ENCODE measurements around the gene C1QC. TPM values are rescaled to one million over a fixed set of nuclear protein-coding genes. Genes with fewer than 3 reads are reported as not detected.

C1QC gene
- total and polyA plus RNA-seq, 2 of the 8 experiments (the other 6 are each of a cell fraction or from before 2014, with no cell fraction given), result not detected

DNA sequence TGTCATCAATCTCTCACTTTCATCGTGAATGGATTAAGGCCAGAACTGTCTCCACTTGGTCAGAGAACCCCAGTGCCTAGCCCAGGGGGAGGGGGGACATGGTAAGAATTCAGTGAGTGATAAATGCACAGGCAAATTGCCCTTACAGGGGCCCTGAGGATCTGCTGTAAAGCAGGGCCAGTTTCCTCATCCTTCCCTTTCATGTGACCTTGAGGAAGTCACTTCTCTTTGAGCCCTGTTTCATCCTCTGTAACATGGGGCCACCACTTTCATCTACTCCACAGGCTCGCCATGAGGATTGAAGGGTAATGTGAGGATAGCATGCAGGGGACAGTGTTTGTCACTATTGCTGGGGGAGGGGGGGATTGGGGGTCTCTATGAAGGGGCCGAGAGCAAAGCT, 35.1 kb upstream of the C1QC start:
- H3K27me3 ChIP-seq (replicated peaks in 1 of 4; ENCODE audit: control insufficient read depth in 3 of 4, extremely low read depth in 1 of 4, insufficient read depth in 3 of 4, low read length in 3 of 4), result peaks cover 0 to 7% (median 0%) of the 10 kb centered on the region in 4 experiments; a peak in 1 of 7 replicates

More for the DNA sequence above, 35.1 kb upstream of the C1QC start:
- ChIA-PET CTCF (ENCODE audit: partially characterized antibody) (interaction anchor here (0.9 to 2.7 kb wide), 3 partner anchors 12 to 81 kb away, joined by 3 to 9 read pairs (median 4); no protein-coding TSS in a partner anchor), POLR2A (ENCODE audit: partially characterized antibody) (no interaction called here)
- no peak overlapping the region for H4K8ac ChIP-seq (ENCODE audit: extremely low read depth, insufficient read depth, low read length)
- H2BK15ac ChIP-seq (ENCODE audit: low read length), result no peak overlapping the region
- H3K79me2 ChIP-seq (ENCODE audit: control insufficient read depth in 1 of 2, insufficient read depth in 2 of 2, low read length in 2 of 2), result no peaks in the 10 kb centered on the region
- peaks cover 0 to 6% of the 10 kb centered on the region in 2 experiments for H4K20me1 ChIP-seq (replicated peaks in 1 of 2; ENCODE audit: control insufficient read depth in 1 of 2, insufficient read depth in 2 of 2, low read length in 2 of 2)
- H4K91ac ChIP-seq (replicated peaks; ENCODE audit: insufficient read length, low read length), result no peak overlapping the region
- H2BK12ac ChIP-seq (ENCODE audit: low read depth, low read length), result no peak overlapping the region
- H2AFZ ChIP-seq (ENCODE audit: low read length), result no peak overlapping the region
- no peak overlapping the region for H3K4me2 ChIP-seq (ENCODE audit: insufficient read depth in 1 of 2, low read depth in 2 of 2, low read length in 2 of 2)
- no peak overlapping the region for H2BK5ac ChIP-seq (ENCODE audit: low read depth, low read length)
- H2BK120ac ChIP-seq (replicated peaks; ENCODE audit: low read depth, low read length), result no peak overlapping the region
- no peak for FAIRE-seq
- H3K27ac ChIP-seq (ENCODE audit: low read depth, low read length), result no peak overlapping the region
- no peak overlapping the region for H3K56ac ChIP-seq (replicated peaks; ENCODE audit: insufficient read length, low read depth, low read length)
- no peaks in the 10 kb centered on the region for H3K9me3 ChIP-seq (ENCODE audit: insufficient read depth in 2 of 2, low read depth in 1 of 2, low read length in 1 of 2)
- no peak overlapping the region for H3K4ac ChIP-seq (replicated peaks; ENCODE audit: insufficient read length, low read depth, low read length)
- H3K4me1 ChIP-seq (replicated peaks in 1 of 4; ENCODE audit: control insufficient read depth in 3 of 4, insufficient read depth in 4 of 4, low read length in 3 of 4), result peaks cover 0 to 6% (median 3%) of the 10 kb centered on the region in 4 experiments; a peak in 5 of 7 replicates
- no peak overlapping the region for H3K18ac ChIP-seq (ENCODE audit: extremely low read depth, low read length)
- no peak for DNase-seq (ENCODE audit: low read depth in 1 of 2, low spot score in 2 of 2)
- no peaks in the 10 kb centered on the region for H3K36me3 ChIP-seq (ENCODE audit: control insufficient read depth in 2 of 4, insufficient read depth in 4 of 4, low read length in 3 of 4)
- WGBS, 2 experiments (ENCODE audit: extremely low coverage in 1 of 2, insufficient coverage in 1 of 2, insufficient read length in 1 of 2, insufficient replicate concordance in 2 of 2, low coverage in 1 of 2, low lambda C conversion rate in 2 of 2, missing lambda C conversion rate in 1 of 2), result 89% methylated on average over 3 of the region's 3 CpGs; no CpG with 5 or more reads in 1 of the 2 experiments
- TF ChIP-seq KDM5A (IDR thresholded peaks at IDR 0.05; ENCODE audit: low read length) (no peak), RBBP5 (IDR thresholded peaks at IDR 0.05; ENCODE audit: borderline replicate concordance, low read depth, low read length) (no peak), TCF12 (IDR thresholded peaks at IDR 0.05; ENCODE audit: low read depth, low read length) (no peak), TBP (IDR thresholded peaks at IDR 0.05; ENCODE audit: low read depth, low read length) (no peak), RNF2 (IDR thresholded peaks at IDR 0.05; ENCODE audit: borderline replicate concordance, low read depth, low read length, missing control alignments, poor library complexity, severe bottlenecking) (no peak), CBX8 (IDR thresholded peaks at IDR 0.05; ENCODE audit: borderline replicate concordance, low read depth, low read length) (no peak), HDAC6 (IDR thresholded peaks at IDR 0.05; ENCODE audit: low read depth, low read length) (no peak), BCL11A (IDR thresholded peaks at IDR 0.05; ENCODE audit: low read depth in 2 of 2, low read length in 2 of 2) (no peak)
- TF ChIP-seq, protein P1, sequence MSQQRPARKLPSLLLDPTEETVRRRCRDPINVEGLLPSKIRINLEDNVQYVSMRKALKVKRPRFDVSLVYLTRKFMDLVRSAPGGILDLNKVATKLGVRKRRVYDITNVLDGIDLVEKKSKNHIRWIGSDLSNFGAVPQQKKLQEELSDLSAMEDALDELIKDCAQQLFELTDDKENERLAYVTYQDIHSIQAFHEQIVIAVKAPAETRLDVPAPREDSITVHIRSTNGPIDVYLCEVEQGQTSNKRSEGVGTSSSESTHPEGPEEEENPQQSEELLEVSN (IDR thresholded peaks at IDR 0.05), result no peak
- H2BK20ac ChIP-seq (ENCODE audit: low read length), result no peak overlapping the region
- H2AK5ac ChIP-seq (ENCODE audit: low read depth, low read length), result no peak overlapping the region
- no peak overlapping the region for H3K23ac ChIP-seq (ENCODE audit: insufficient read length)
- H3K4me3 ChIP-seq (ENCODE audit: extremely low read depth in 1 of 4, insufficient read depth in 2 of 4, low read depth in 3 of 4, low read length in 4 of 4), result no peak overlapping the region
- H3K14ac ChIP-seq (ENCODE audit: insufficient read length), result no peak overlapping the region
- H3K79me1 ChIP-seq (ENCODE audit: low read depth, low read length), result no peaks in the 10 kb centered on the region
- H3K23me2 ChIP-seq (ENCODE audit: low read depth, low read length), result no peaks in the 10 kb centered on the region; the same call in 1 of the 2 replicates
- no peak overlapping the region for H3K9ac ChIP-seq (replicated peaks in 1 of 4; ENCODE audit: extremely low read depth in 1 of 4, low read depth in 3 of 4, low read length in 3 of 4)
- no peak overlapping the region for H4K5ac ChIP-seq (ENCODE audit: insufficient read length, low read depth, low read length)

Data from H1 (cell line).